ENCODE measurements around the gene GABRA5.
A peak's percentile ranks its signal among the peaks of the same experiment; 100 is the strongest.

Gene GABRA5

GRCh38 chr15:26971271-26972018, 104.6 kb downstream of the GABRA5 start:
- Histone ChIP-seq H3K9me3 (ENCODE audit: insufficient read depth, low read length) (no peaks in the 10 kb centered on the region), H3K4me3 (ENCODE audit: low read length) (no peak overlapping the region), H4K20me1 (ENCODE audit: insufficient read depth, low read length) (no peaks in the 10 kb centered on the region), H2AFZ (ENCODE audit: low read depth, low read length) (no peak overlapping the region), H3K4me2 (ENCODE audit: low read length) (no peak overlapping the region), H3K27ac (ENCODE audit: low read length) (no peak overlapping the region), H3K27me3 (ENCODE audit: low read depth, low read length) (no peaks in the 10 kb centered on the region), H3K9ac (ENCODE audit: low read length) (no peak overlapping the region), H3K4me1 (ENCODE audit: low read length) (no peaks in the 10 kb centered on the region), H3K79me2 (ENCODE audit: low read length) (no peaks in the 10 kb centered on the region), H3K36me3 (replicated peaks; ENCODE audit: low read depth, low read length) (no peaks in the 10 kb centered on the region)
- TF ChIP-seq EZH2phosphoT487 (IDR thresholded peaks at IDR 0.05; ENCODE audit: low read depth): no peak
- no peak for TF ChIP-seq CTCF (IDR thresholded peaks at IDR 0.05; ENCODE audit: low read depth, low read length)

- no peaks in the 10 kb centered on the region for H4K20me1 ChIP-seq (ENCODE audit: insufficient read depth, low read length)
- H3K9ac ChIP-seq (ENCODE audit: low read length): no peak overlapping the region
- H3K9me3 ChIP-seq (ENCODE audit: insufficient read depth, low read length): no peaks in the 10 kb centered on the region
- H3K4me3 ChIP-seq (ENCODE audit: low read length): no peak overlapping the region
- H3K36me3 ChIP-seq (replicated peaks; ENCODE audit: low read depth, low read length): no peaks in the 10 kb centered on the region
- no peaks in the 10 kb centered on the region for H3K79me2 ChIP-seq (ENCODE audit: low read length)
- no peaks in the 10 kb centered on the region for H3K27me3 ChIP-seq (ENCODE audit: low read depth, low read length)
- TF ChIP-seq CTCF (IDR thresholded peaks at IDR 0.05; ENCODE audit: low read depth, low read length): no peak
- no peak for TF ChIP-seq EZH2phosphoT487 (IDR thresholded peaks at IDR 0.05; ENCODE audit: low read depth)
- H3K4me2 ChIP-seq (ENCODE audit: low read length): no peak overlapping the region
- H3K27ac ChIP-seq (ENCODE audit: low read length): no peak overlapping the region
- H2AFZ ChIP-seq (ENCODE audit: low read depth, low read length): no peak overlapping the region
- H3K4me1 ChIP-seq (ENCODE audit: low read length): no peaks in the 10 kb centered on the region
These were observed 105.8 kb downstream of the GABRA5 start for GRCh38 chr15:26972636-26973035.

- Histone ChIP-seq H3K79me2 (ENCODE audit: low read length) (no peaks in the 10 kb centered on the region), H3K4me2 (ENCODE audit: low read length) (no peak overlapping the region), H3K9ac (ENCODE audit: low read length) (no peak overlapping the region), H3K4me1 (ENCODE audit: low read length) (no peaks in the 10 kb centered on the region), H3K36me3 (replicated peaks; ENCODE audit: low read depth, low read length) (no peaks in the 10 kb centered on the region), H3K27ac (ENCODE audit: low read length) (no peak overlapping the region), H3K27me3 (ENCODE audit: low read depth, low read length) (no peaks in the 10 kb centered on the region), H3K9me3 (ENCODE audit: insufficient read depth, low read length) (no peaks in the 10 kb centered on the region), H4K20me1 (ENCODE audit: insufficient read depth, low read length) (no peaks in the 10 kb centered on the region), H2AFZ (ENCODE audit: low read depth, low read length) (no peak overlapping the region), H3K4me3 (ENCODE audit: low read length) (no peak overlapping the region)
- TF ChIP-seq CTCF (IDR thresholded peaks at IDR 0.05; ENCODE audit: low read depth, low read length): peak; percentile 35
- no peak for TF ChIP-seq EZH2phosphoT487 (IDR thresholded peaks at IDR 0.05; ENCODE audit: low read depth)
These were observed 107.4 kb downstream of the GABRA5 start for GRCh38 chr15:26974120-26974780.

- H3K9me3 ChIP-seq (ENCODE audit: insufficient read depth, low read length): no peaks in the 10 kb centered on the region
- H3K79me2 ChIP-seq (ENCODE audit: low read length): no peaks in the 10 kb centered on the region
- H2AFZ ChIP-seq (ENCODE audit: low read depth, low read length): no peak overlapping the region
- H3K9ac ChIP-seq (ENCODE audit: low read length): no peak overlapping the region
- H3K4me3 ChIP-seq (ENCODE audit: low read length): no peak overlapping the region
- H3K27me3 ChIP-seq (ENCODE audit: low read depth, low read length): no peaks in the 10 kb centered on the region
- no peaks in the 10 kb centered on the region for H4K20me1 ChIP-seq (ENCODE audit: insufficient read depth, low read length)
- no peak overlapping the region for H3K4me2 ChIP-seq (ENCODE audit: low read length)
- no peaks in the 10 kb centered on the region for H3K36me3 ChIP-seq (replicated peaks; ENCODE audit: low read depth, low read length)
- no peaks in the 10 kb centered on the region for H3K4me1 ChIP-seq (ENCODE audit: low read length)
- TF ChIP-seq CTCF (IDR thresholded peaks at IDR 0.05; ENCODE audit: low read depth, low read length): no peak
- TF ChIP-seq EZH2phosphoT487 (IDR thresholded peaks at IDR 0.05; ENCODE audit: low read depth): no peak
- H3K27ac ChIP-seq (ENCODE audit: low read length): no peak overlapping the region
These were observed 114.6 kb downstream of the GABRA5 start for GRCh38 chr15:26981492-26981891.

Measured in OCI-LY3 (cell line).